ENCODE data around the gene VEPH1.

VEPH1 gene

DNA sequence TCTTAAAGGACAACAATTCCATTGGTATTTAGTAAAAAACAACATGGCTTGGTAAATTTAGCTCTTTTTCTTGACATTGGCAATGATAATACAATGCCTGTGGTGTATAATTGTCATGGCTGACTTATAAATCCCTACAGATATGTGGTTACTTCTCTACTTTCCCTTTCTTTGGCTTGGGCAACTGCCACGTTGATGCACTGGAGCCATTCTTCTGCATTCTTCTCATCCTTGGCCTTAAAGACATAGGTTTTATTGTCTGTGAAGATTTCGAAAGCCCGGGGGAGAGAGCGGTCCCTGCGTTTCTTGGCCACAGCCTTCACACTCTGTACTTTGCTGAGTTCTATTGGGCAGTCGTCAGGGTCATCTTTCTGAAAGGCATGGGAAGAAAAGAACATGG lies 242.2 kb downstream of the VEPH1 start:
- Histone ChIP-seq H3K9ac (ENCODE audit: low read length) (no peak overlapping the region), H3K9me3 (ENCODE audit: control insufficient read depth, low read depth, low read length) (no peaks in the 10 kb centered on the region), H3K27ac (ENCODE audit: low read length) (no peak overlapping the region), H3K36me3 (ENCODE audit: control insufficient read depth, low read depth, low read length) (no peaks in the 10 kb centered on the region), H3K4me3 (ENCODE audit: low read length) (no peak overlapping the region), H3K27me3 (ENCODE audit: control insufficient read depth, insufficient read depth, low read length) (no peaks in the 10 kb centered on the region), H3K4me1 (ENCODE audit: control insufficient read depth, low read depth, low read length) (peaks cover 20% of the 10 kb centered on the region)

DNA sequence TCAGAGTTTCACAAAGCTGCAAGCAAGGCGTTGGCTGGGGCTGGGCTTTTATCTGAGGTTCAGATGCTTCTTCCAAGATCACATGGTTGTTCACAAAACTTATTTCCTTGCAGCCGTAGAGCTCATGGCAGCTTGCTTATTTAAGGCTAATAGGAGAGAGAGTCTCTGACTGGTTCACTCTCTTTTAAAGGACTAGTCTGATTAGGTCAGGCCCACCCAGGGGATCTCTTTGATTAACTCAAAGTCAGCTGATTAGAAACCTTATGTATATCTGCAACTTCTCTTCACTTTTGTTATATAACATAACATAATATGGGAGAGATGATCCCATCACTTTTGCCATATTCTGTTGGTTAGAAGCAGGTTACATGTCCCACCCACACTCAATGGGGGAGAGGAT lies 243.4 kb downstream of the VEPH1 start:
- H3K4me3 ChIP-seq (ENCODE audit: low read length): no peak overlapping the region
- peaks cover 28% of the 10 kb centered on the region for H3K4me1 ChIP-seq (ENCODE audit: control insufficient read depth, low read depth, low read length)
- no peaks in the 10 kb centered on the region for H3K9me3 ChIP-seq (ENCODE audit: control insufficient read depth, low read depth, low read length)
- H3K27me3 ChIP-seq (ENCODE audit: control insufficient read depth, insufficient read depth, low read length): no peaks in the 10 kb centered on the region
- no peak overlapping the region for H3K27ac ChIP-seq (ENCODE audit: low read length)
- no peaks in the 10 kb centered on the region for H3K36me3 ChIP-seq (ENCODE audit: control insufficient read depth, low read depth, low read length)
- no peak overlapping the region for H3K9ac ChIP-seq (ENCODE audit: low read length)

DNA sequence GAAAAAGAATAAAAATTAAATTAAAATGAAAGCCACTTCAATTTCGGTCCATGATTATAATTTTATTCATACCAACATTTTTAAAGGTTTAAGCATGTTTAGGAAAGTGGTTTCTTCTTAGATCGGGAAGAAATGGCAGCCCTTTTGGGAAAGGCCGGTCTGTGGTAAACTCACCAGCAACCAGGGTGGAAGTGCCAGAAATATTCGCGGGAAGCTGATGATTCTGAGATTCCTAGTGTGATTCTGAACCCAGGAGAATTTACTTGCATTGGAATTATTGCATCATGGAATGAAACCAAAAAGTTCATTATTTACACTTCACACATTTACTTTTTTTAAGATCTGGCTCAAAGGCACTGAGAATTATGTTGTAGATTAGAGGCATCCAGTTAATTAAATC lies 246.1 kb downstream of the VEPH1 start:
- no peak overlapping the region for H3K4me3 ChIP-seq (ENCODE audit: low read length)
- H3K27me3 ChIP-seq (ENCODE audit: control insufficient read depth, insufficient read depth, low read length): no peaks in the 10 kb centered on the region
- H3K9me3 ChIP-seq (ENCODE audit: control insufficient read depth, low read depth, low read length): no peaks in the 10 kb centered on the region
- H3K9ac ChIP-seq (ENCODE audit: low read length): no peak overlapping the region
- H3K27ac ChIP-seq (ENCODE audit: low read length): no peak overlapping the region
- H3K36me3 ChIP-seq (ENCODE audit: control insufficient read depth, low read depth, low read length): no peaks in the 10 kb centered on the region
- H3K4me1 ChIP-seq (ENCODE audit: control insufficient read depth, low read depth, low read length): peaks cover 21% of the 10 kb centered on the region

DNA sequence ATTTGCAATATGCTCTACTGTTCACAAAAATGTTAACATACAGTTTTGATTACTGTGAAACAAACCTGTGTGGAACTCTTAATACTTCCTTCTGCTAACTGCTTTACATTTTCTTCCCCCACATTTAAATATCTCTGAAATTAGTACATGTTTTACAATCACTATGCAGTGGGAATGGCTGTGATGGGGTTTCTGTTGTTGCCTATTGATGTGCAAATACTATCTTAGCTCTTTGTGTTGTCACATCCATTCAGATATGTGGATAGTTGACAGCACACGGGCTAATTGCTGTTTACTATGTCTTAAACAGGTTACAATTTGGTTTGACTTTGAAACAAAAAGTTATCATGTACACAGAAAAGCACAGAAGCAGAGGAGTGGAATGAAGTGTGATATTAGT lies 247.4 kb downstream of the VEPH1 start:
- Histone ChIP-seq H3K27ac (ENCODE audit: low read length) (no peak overlapping the region), H3K9me3 (ENCODE audit: control insufficient read depth, low read depth, low read length) (no peaks in the 10 kb centered on the region), H3K27me3 (ENCODE audit: control insufficient read depth, insufficient read depth, low read length) (no peaks in the 10 kb centered on the region), H3K9ac (ENCODE audit: low read length) (no peak overlapping the region), H3K4me3 (ENCODE audit: low read length) (no peak overlapping the region), H3K4me1 (ENCODE audit: control insufficient read depth, low read depth, low read length) (peaks cover 21% of the 10 kb centered on the region), H3K36me3 (ENCODE audit: control insufficient read depth, low read depth, low read length) (no peaks in the 10 kb centered on the region)

DNA sequence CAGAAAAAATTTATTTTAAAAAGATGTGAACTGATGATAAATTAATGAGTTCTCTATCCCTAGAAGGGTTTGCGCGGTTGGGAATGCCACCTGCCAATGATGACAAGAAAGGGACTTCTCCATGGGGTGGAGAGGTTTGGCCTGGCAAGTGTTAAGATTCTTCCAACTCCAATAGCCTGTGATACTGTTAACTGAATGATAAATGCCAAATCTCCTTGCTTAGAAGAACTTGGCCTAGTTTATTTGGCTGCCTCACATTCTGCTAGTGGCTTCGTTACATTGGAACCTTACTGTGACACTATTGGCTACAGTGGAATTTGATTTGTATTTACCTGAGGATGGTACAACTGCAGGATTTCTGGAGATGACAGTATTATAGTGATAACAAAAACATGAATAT lies 251.5 kb downstream of the VEPH1 start:
- Histone ChIP-seq H3K4me1 (ENCODE audit: control insufficient read depth, low read depth, low read length) (peaks cover 30% of the 10 kb centered on the region), H3K9me3 (ENCODE audit: control insufficient read depth, low read depth, low read length) (no peaks in the 10 kb centered on the region), H3K9ac (ENCODE audit: low read length) (no peak overlapping the region), H3K36me3 (ENCODE audit: control insufficient read depth, low read depth, low read length) (no peaks in the 10 kb centered on the region), H3K27me3 (ENCODE audit: control insufficient read depth, insufficient read depth, low read length) (no peaks in the 10 kb centered on the region), H3K27ac (ENCODE audit: low read length) (no peak overlapping the region), H3K4me3 (ENCODE audit: low read length) (no peak overlapping the region)

DNA sequence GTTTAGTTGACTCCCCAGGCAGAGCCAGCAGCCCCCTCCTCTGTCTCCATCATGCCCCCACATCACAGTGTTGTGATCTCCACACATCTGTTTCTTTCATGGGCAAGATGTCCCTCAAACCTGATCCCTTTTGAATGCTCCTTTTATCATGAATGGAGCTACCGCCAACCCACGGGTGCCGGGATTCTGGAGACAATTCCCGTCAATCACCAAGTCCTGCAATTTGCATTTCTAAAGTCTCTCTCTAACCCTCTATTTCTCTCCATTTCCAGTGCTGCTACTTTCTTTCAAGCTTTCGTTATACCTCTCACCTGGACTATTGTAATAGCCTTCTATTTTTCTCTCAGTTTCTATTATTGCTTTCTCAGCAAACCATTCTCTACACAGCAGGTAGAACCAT lies 253.6 kb downstream of the VEPH1 start:
- no peak overlapping the region for H3K27ac ChIP-seq (ENCODE audit: low read length)

DNA sequence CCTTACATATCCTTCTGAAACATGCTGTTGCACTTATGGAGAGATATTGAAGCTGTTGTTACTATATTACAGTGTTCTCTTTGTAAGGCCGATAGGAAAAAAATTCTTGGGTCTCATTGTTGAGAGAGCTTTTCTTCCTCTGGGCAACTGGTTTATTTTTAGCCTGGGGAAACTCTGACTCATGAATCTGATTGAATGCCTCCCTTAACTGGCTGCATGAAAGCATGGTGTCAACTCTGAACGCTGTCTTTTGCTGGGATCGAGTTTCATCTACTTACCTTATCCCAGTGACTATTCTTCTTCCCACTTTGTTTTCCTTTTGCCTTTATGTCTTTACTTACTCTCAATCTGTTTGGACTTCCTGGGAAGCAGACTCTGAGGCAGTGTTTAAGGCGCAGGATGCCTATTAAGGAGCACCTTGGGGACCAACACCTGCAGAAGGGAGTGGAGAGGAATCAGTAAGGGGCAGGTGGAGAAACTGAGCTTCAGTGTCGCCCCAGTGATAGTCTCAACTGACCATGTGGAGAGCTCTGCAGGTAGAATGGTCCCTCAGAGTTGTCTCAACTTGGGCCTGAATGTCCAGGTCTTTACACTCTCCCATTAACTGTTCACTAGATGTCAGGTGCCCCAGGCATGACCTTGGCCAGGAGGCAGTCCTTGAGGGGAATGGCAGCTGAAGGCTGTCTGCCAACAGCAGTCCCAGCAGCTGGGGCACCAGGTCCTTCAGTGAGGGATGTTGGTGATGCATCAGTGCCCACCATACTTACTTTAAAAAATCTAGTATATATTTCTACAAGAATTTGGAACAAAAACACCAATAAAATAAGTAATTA lies 254.4 kb downstream of the VEPH1 start:
- peaks cover 16% of the 10 kb centered on the region for H3K4me1 ChIP-seq (ENCODE audit: control insufficient read depth, low read depth, low read length)
- H3K27ac ChIP-seq (ENCODE audit: low read length): peak overlapping the region; percentile 28
- no peaks in the 10 kb centered on the region for H3K9me3 ChIP-seq (ENCODE audit: control insufficient read depth, low read depth, low read length)
- no peak overlapping the region for H3K9ac ChIP-seq (ENCODE audit: low read length)
- H3K36me3 ChIP-seq (ENCODE audit: control insufficient read depth, low read depth, low read length): no peaks in the 10 kb centered on the region
- no peaks in the 10 kb centered on the region for H3K27me3 ChIP-seq (ENCODE audit: control insufficient read depth, insufficient read depth, low read length)
- no peak overlapping the region for H3K4me3 ChIP-seq (ENCODE audit: low read length)

More for the DNA sequence above, 253.6 kb downstream of the VEPH1 start:
- no peaks in the 10 kb centered on the region for H3K9me3 ChIP-seq (ENCODE audit: control insufficient read depth, low read depth, low read length)
- no peaks in the 10 kb centered on the region for H3K36me3 ChIP-seq (ENCODE audit: control insufficient read depth, low read depth, low read length)
- H3K27me3 ChIP-seq (ENCODE audit: control insufficient read depth, insufficient read depth, low read length): no peaks in the 10 kb centered on the region
- H3K9ac ChIP-seq (ENCODE audit: low read length): no peak overlapping the region
- H3K4me1 ChIP-seq (ENCODE audit: control insufficient read depth, low read depth, low read length): peaks cover 16% of the 10 kb centered on the region
- H3K4me3 ChIP-seq (ENCODE audit: low read length): no peak overlapping the region

DNA sequence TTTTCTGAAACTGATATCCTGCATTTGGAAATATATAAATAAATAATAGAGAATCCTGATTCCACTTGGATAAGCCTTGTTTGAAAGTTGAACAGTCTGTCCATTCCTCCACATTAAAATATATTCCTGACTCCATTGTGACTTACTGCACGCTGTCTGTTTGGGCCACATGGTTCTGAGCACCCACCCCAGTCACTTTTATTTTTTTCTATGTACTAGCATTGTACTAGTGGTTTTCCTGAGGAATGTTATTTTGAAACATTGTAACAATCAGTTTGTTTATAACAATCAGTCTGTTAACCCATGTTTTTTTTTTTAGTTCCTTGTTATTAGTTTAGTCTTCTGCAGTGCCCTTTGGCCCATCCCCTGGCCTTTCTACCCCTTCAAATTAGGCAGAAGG lies 255.8 kb downstream of the VEPH1 start:
- Histone ChIP-seq H3K9ac (ENCODE audit: low read length) (no peak overlapping the region), H3K27ac (ENCODE audit: low read length) (no peak overlapping the region), H3K9me3 (ENCODE audit: control insufficient read depth, low read depth, low read length) (no peaks in the 10 kb centered on the region), H3K27me3 (ENCODE audit: control insufficient read depth, insufficient read depth, low read length) (no peaks in the 10 kb centered on the region), H3K4me1 (ENCODE audit: control insufficient read depth, low read depth, low read length) (peaks cover 16% of the 10 kb centered on the region), H3K4me3 (ENCODE audit: low read length) (no peak overlapping the region), H3K36me3 (ENCODE audit: control insufficient read depth, low read depth, low read length) (no peaks in the 10 kb centered on the region)

DNA sequence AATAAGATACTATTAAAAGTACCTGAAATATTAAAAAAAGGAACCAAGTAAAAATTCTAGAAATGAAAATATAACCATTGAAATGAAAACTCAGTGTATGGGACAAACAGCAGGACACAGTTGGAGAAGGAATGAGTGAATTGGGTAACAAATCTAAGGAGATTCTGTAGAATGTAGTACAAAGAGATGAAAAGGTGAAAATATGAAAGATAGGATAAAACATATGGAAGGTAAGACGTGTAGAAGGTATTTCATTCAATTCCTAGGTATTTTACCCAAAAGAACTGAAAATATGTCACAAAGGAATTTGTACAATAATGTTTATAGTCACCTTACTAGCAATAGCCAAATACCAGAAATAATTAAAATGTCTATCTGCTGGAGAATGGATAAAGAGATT lies 260.4 kb downstream of the VEPH1 start:
- no peak overlapping the region for H3K9ac ChIP-seq (ENCODE audit: low read length)
- no peaks in the 10 kb centered on the region for H3K27me3 ChIP-seq (ENCODE audit: control insufficient read depth, insufficient read depth, low read length)
- no peak overlapping the region for H3K4me3 ChIP-seq (ENCODE audit: low read length)
- no peaks in the 10 kb centered on the region for H3K36me3 ChIP-seq (ENCODE audit: control insufficient read depth, low read depth, low read length)
- H3K9me3 ChIP-seq (ENCODE audit: control insufficient read depth, low read depth, low read length): no peaks in the 10 kb centered on the region
- H3K4me1 ChIP-seq (ENCODE audit: control insufficient read depth, low read depth, low read length): no peaks in the 10 kb centered on the region
- H3K27ac ChIP-seq (ENCODE audit: low read length): no peak overlapping the region

DNA sequence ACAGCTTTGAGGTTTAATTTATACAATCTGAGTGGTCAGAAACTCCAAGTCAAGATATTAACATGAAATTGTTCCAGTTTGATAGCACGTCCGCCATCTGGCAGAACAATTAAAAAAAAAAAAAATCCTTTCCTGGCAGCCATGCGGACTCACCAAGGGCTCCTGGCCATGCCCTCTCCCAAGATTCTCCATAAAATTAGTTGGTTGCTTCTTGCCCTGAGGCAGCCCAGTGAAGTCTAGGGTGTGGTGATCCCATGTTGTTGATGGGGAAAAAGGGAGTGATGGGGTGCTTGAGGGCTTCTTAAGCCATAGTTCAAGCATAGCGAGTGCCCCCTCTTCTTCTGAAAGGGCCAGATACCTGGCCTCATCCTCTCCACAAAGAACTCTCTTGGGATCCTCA lies 261.6 kb downstream of the VEPH1 start:
- Histone ChIP-seq H3K27me3 (ENCODE audit: control insufficient read depth, insufficient read depth, low read length) (no peaks in the 10 kb centered on the region), H3K9ac (ENCODE audit: low read length) (no peak overlapping the region), H3K36me3 (ENCODE audit: control insufficient read depth, low read depth, low read length) (no peaks in the 10 kb centered on the region), H3K27ac (ENCODE audit: low read length) (no peak overlapping the region), H3K4me1 (ENCODE audit: control insufficient read depth, low read depth, low read length) (no peaks in the 10 kb centered on the region), H3K9me3 (ENCODE audit: control insufficient read depth, low read depth, low read length) (no peaks in the 10 kb centered on the region), H3K4me3 (ENCODE audit: low read length) (no peak overlapping the region)

DNA sequence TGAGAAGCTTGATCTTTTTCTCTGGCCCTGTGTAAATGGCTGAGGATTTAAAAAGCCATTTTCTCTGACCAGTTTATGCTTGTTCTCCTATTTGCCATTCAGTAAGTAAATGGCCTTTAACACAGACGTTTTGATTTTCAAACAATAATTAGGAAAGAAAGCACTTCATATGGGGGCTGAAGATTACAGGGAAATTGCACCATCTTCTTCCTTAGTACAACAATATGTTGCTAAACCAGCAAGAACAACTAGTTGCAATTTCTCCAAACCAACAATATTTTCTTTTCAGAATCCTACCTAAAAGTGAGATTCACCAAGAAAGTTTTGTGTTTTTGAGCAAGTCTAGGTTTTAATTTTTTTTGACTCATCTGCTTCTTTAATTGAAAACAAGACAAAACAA lies 262.8 kb downstream of the VEPH1 start:
- Histone ChIP-seq H3K4me3 (ENCODE audit: low read length) (no peak overlapping the region), H3K36me3 (ENCODE audit: control insufficient read depth, low read depth, low read length) (no peaks in the 10 kb centered on the region), H3K27me3 (ENCODE audit: control insufficient read depth, insufficient read depth, low read length) (no peaks in the 10 kb centered on the region)

DNA sequence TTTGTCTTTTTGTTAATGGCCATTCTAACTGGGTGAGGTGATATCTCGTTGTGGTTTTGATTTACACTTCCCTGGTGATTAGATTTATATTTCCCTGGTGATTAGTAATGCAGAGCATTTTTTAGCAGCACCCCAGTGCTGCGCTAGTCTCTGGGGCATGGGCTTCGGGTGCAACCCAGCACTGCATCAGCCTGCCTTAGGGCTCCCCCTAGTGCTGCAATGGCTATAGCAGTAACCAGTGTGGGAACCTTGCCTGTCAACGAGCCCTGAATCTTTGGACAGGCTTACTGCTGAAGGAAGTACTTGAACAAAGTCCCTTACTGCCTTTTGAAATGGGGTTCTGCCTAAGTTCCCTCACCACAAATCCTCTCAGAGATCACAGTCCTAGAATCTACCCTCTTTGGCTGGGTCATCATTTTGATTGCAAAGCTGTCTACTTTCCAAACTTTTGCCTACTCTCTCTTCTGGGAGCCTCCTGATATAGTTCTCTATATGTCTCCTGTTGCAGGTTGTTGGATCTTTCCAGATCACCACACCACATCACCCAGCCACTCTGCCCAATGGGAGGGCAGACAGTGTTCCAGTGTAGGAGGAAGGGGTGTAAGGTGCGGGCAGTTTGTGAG lies 264.0 kb downstream of the VEPH1 start:
- Histone ChIP-seq H3K36me3 (ENCODE audit: control insufficient read depth, low read depth, low read length) (no peaks in the 10 kb centered on the region), H3K4me1 (ENCODE audit: control insufficient read depth, low read depth, low read length) (no peaks in the 10 kb centered on the region), H3K4me3 (ENCODE audit: low read length) (no peak overlapping the region), H3K27ac (ENCODE audit: low read length) (no peak overlapping the region), H3K9ac (ENCODE audit: low read length) (no peak overlapping the region), H3K27me3 (ENCODE audit: control insufficient read depth, insufficient read depth, low read length) (no peaks in the 10 kb centered on the region), H3K9me3 (ENCODE audit: control insufficient read depth, low read depth, low read length) (no peaks in the 10 kb centered on the region)

More for the DNA sequence above, 262.8 kb downstream of the VEPH1 start:
- Histone ChIP-seq H3K9ac (ENCODE audit: low read length) (no peak overlapping the region), H3K4me1 (ENCODE audit: control insufficient read depth, low read depth, low read length) (no peaks in the 10 kb centered on the region), H3K27ac (ENCODE audit: low read length) (no peak overlapping the region), H3K9me3 (ENCODE audit: control insufficient read depth, low read depth, low read length) (no peaks in the 10 kb centered on the region)

Measured in iPS-18a (cell line).